Measurements from ENCODE around the gene LY6G6D.
A peak's percentile ranks its signal among the peaks of the same experiment; 100 is the strongest.

LY6G6D gene

GRCh38 chr6:31711233-31711632 lies 3.9 kb upstream of the LY6G6D start:
- H3K4me3 ChIP-seq (ENCODE audit: insufficient read length, low read depth), result no peak overlapping the region
- TF ChIP-seq SUZ12 (IDR thresholded peaks at IDR 0.05; ENCODE audit: extremely low read depth, insufficient read depth, insufficient read length) (no peak), YY1 (IDR thresholded peaks at IDR 0.05; ENCODE audit: insufficient read depth, insufficient read length) (no peak), ZNF274 (IDR thresholded peaks at IDR 0.05; ENCODE audit: low read depth, low read length) (no peak)
- H3K4me1 ChIP-seq (ENCODE audit: insufficient read depth, insufficient read length), result peaks cover 6% of the 10 kb centered on the region
- no peaks in the 10 kb centered on the region for H3K27me3 ChIP-seq (ENCODE audit: insufficient read depth, insufficient read length)
- no peaks in the 10 kb centered on the region for H3K36me3 ChIP-seq (ENCODE audit: insufficient read depth, insufficient read length, low read length)
- H3K9me3 ChIP-seq (ENCODE audit: insufficient read depth, low read length), result no peaks in the 10 kb centered on the region
- H3K9ac ChIP-seq (ENCODE audit: insufficient read length, low read depth), result no peak overlapping the region
- no peak for DNase-seq (ENCODE audit: low read depth, low spot score)

DNA sequence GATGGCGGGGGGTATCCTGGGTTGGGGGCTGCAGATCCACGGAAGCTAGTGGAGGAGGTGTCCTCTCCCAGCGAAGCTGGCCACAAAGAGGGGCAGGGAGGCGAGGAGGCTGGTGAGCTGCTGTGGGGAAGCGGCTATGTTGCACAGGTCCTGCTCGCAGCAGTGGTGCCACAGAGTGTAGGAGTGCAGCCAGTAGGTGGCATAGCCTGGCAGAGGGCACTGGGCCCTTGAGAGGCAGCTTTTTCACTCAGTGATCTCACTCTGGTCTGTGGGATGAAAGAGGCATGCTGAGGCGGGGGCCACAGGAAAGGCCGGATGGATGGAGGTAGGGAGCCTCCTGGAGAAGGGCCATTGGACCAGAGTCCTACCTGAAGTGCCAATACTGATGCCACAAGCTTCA lies 2.9 kb upstream of the LY6G6D start:
- Histone ChIP-seq H3K9ac (ENCODE audit: insufficient read length, low read depth) (no peak overlapping the region), H3K4me1 (ENCODE audit: insufficient read depth, insufficient read length) (peaks cover 6% of the 10 kb centered on the region), H3K9me3 (ENCODE audit: insufficient read depth, low read length) (no peaks in the 10 kb centered on the region), H3K27me3 (ENCODE audit: insufficient read depth, insufficient read length) (no peaks in the 10 kb centered on the region), H3K4me3 (ENCODE audit: insufficient read length, low read depth) (no peak overlapping the region), H3K36me3 (ENCODE audit: insufficient read depth, insufficient read length, low read length) (no peaks in the 10 kb centered on the region)
- no peak for TF ChIP-seq ZNF274 (IDR thresholded peaks at IDR 0.05; ENCODE audit: low read depth, low read length)
- TF ChIP-seq SUZ12 (IDR thresholded peaks at IDR 0.05; ENCODE audit: extremely low read depth, insufficient read depth, insufficient read length), result no peak
- TF ChIP-seq YY1 (IDR thresholded peaks at IDR 0.05; ENCODE audit: insufficient read depth, insufficient read length), result no peak
- DNase-seq (ENCODE audit: low read depth, low spot score), result no peak

GRCh38 chr6:31713465-31713864 lies 1.7 kb upstream of the LY6G6D start:
- no peaks in the 10 kb centered on the region for H3K9me3 ChIP-seq (ENCODE audit: insufficient read depth, low read length)
- peaks cover 6% of the 10 kb centered on the region for H3K4me1 ChIP-seq (ENCODE audit: insufficient read depth, insufficient read length)
- DNase-seq (ENCODE audit: low read depth, low spot score), result no peak
- H3K9ac ChIP-seq (ENCODE audit: insufficient read length, low read depth), result no peak overlapping the region
- TF ChIP-seq YY1 (IDR thresholded peaks at IDR 0.05; ENCODE audit: insufficient read depth, insufficient read length) (no peak), SUZ12 (IDR thresholded peaks at IDR 0.05; ENCODE audit: extremely low read depth, insufficient read depth, insufficient read length) (no peak), ZNF274 (IDR thresholded peaks at IDR 0.05; ENCODE audit: low read depth, low read length) (no peak)
- H3K36me3 ChIP-seq (ENCODE audit: insufficient read depth, insufficient read length, low read length), result no peaks in the 10 kb centered on the region
- H3K4me3 ChIP-seq (ENCODE audit: insufficient read length, low read depth), result no peak overlapping the region
- H3K27me3 ChIP-seq (ENCODE audit: insufficient read depth, insufficient read length), result no peaks in the 10 kb centered on the region

DNA sequence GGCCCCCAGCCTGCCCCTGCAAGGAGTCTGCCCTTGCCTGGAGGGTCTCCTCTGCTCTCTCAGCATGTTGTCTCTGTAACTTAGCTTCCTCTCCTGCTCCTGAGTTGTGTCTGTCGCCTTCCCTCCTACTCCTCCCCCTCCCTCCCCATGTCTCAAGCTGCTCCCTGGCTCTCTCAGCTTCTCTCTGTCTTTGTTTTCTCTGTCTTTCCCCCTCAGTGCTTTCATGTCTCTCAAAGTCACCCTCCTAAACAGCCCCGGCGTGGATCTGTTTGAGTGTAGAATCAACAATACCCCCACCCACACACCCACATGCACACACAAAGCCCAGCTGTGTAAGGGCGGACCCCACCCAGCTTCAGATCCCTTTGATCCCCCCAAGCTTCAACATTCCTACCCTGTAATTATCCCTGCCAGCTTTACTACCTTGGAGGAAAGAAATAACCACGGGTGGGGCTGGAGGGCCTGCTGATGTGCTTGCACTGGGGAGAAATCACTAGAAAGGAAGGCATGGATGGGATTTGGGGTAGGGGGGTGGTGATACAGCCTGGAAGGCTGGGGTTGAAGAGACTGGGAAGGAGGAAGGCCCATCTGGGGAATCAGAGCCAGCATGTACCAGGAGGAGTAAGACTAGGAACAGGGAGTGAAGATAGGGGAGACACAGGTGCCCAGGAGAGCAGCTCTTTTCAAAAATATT lies 1.0 kb upstream of the LY6G6D start:
- TF ChIP-seq ZNF274 (IDR thresholded peaks at IDR 0.05; ENCODE audit: low read depth, low read length), result no peak
- no peak for TF ChIP-seq YY1 (IDR thresholded peaks at IDR 0.05; ENCODE audit: insufficient read depth, insufficient read length)
- no peak for TF ChIP-seq SUZ12 (IDR thresholded peaks at IDR 0.05; ENCODE audit: extremely low read depth, insufficient read depth, insufficient read length)
- Histone ChIP-seq H3K9ac (ENCODE audit: insufficient read length, low read depth) (peak overlapping the region; percentile 32), H3K9me3 (ENCODE audit: insufficient read depth, low read length) (no peaks in the 10 kb centered on the region), H3K36me3 (ENCODE audit: insufficient read depth, insufficient read length, low read length) (no peaks in the 10 kb centered on the region), H3K4me3 (ENCODE audit: insufficient read length, low read depth) (no peak overlapping the region), H3K4me1 (ENCODE audit: insufficient read depth, insufficient read length) (peaks cover 6% of the 10 kb centered on the region), H3K27me3 (ENCODE audit: insufficient read depth, insufficient read length) (no peaks in the 10 kb centered on the region)
- no peak for DNase-seq (ENCODE audit: low read depth, low spot score)

DNA sequence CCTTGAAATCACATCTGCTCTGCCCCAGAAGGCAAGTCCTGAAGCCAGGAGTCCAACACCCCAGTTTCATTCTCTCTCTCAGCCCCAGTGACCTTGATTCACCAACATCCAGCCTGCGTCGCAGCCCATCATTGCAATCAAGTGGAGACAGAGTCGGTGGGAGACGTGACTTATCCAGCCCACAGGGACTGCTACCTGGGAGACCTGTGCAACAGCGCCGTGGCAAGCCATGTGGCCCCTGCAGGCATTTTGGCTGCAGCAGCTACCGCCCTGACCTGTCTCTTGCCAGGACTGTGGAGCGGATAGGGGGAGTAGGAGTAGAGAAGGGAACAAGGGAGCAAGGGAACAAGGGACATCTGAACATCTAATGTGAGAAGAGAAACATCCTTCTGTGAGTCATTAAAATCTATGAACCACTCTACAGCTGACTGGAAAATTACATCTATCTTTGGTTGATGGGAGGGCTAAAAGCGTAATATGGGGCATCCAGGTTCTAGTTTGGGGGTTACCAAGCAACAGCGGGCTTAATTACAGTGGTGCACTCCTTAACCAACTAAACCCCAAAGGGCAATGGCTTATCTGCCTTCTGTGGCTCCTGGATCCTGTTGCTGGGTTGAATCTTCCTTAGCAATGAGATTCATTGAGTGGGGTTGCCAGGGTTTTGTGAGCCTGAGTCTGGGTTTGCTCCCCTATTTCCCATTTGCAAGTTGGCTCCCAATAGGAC lies 2.5 kb downstream of the LY6G6D start:
- no peaks in the 10 kb centered on the region for H3K27me3 ChIP-seq (ENCODE audit: insufficient read depth, insufficient read length)
- no peaks in the 10 kb centered on the region for H3K36me3 ChIP-seq (ENCODE audit: insufficient read depth, insufficient read length, low read length)
- H3K9me3 ChIP-seq (ENCODE audit: insufficient read depth, low read length), result no peaks in the 10 kb centered on the region
- no peak for TF ChIP-seq YY1 (IDR thresholded peaks at IDR 0.05; ENCODE audit: insufficient read depth, insufficient read length)
- no peak for TF ChIP-seq SUZ12 (IDR thresholded peaks at IDR 0.05; ENCODE audit: extremely low read depth, insufficient read depth, insufficient read length)
- no peak for TF ChIP-seq ZNF274 (IDR thresholded peaks at IDR 0.05; ENCODE audit: low read depth, low read length)
- DNase-seq (ENCODE audit: low read depth, low spot score), result no peak
- peaks cover 6% of the 10 kb centered on the region for H3K4me1 ChIP-seq (ENCODE audit: insufficient read depth, insufficient read length)
- no peak overlapping the region for H3K4me3 ChIP-seq (ENCODE audit: insufficient read length, low read depth)
- no peak overlapping the region for H3K9ac ChIP-seq (ENCODE audit: insufficient read length, low read depth)

DNA sequence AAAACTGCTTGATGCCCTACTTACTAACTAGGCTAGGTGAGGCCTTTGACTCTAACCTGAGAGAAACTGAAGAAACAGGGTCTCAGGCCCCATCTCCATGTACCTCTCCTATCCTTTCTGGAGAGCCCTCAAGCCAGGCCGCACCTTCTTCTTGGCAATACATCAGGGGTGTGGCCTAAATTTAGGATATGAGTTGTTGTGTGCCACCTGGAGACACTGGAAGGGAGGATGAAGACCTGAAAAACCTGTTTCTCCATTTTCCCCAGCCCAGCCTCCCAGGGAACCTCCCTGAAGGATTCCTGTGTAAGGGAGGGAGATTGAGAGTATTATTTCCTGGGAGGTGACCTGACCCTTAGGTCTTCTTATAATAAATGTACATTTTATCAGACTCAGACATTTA lies 3.1 kb downstream of the LY6G6D start:
- peaks cover 6% of the 10 kb centered on the region for H3K4me1 ChIP-seq (ENCODE audit: insufficient read depth, insufficient read length)
- no peak overlapping the region for H3K9ac ChIP-seq (ENCODE audit: insufficient read length, low read depth)
- no peaks in the 10 kb centered on the region for H3K9me3 ChIP-seq (ENCODE audit: insufficient read depth, low read length)
- DNase-seq (ENCODE audit: low read depth, low spot score), result no peak
- no peaks in the 10 kb centered on the region for H3K27me3 ChIP-seq (ENCODE audit: insufficient read depth, insufficient read length)
- TF ChIP-seq YY1 (IDR thresholded peaks at IDR 0.05; ENCODE audit: insufficient read depth, insufficient read length) (no peak), SUZ12 (IDR thresholded peaks at IDR 0.05; ENCODE audit: extremely low read depth, insufficient read depth, insufficient read length) (no peak), ZNF274 (IDR thresholded peaks at IDR 0.05; ENCODE audit: low read depth, low read length) (no peak)
- H3K4me3 ChIP-seq (ENCODE audit: insufficient read length, low read depth), result no peak overlapping the region
- no peaks in the 10 kb centered on the region for H3K36me3 ChIP-seq (ENCODE audit: insufficient read depth, insufficient read length, low read length)

DNA sequence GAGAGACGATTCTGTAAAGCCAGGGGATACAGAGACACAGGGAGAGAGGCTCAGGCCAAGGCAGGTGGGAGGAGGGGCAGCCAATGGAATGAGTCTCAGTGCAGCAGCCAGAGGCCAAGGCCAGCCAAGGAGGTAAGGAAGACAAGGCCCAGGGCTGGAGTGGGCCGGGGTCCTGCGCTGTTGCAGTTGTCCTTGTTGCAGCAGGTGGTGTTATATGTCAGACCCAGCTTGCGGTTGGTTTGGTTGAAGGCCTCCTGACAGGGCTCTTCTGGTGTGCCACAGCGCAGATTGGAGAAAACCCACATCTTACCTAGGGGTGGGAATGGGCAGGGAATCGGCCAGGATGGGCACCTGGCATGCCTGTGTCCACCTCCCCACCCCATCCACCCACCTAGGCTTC lies 3.9 kb downstream of the LY6G6D start:
- peaks cover 6% of the 10 kb centered on the region for H3K4me1 ChIP-seq (ENCODE audit: insufficient read depth, insufficient read length)
- TF ChIP-seq SUZ12 (IDR thresholded peaks at IDR 0.05; ENCODE audit: extremely low read depth, insufficient read depth, insufficient read length) (no peak), ZNF274 (IDR thresholded peaks at IDR 0.05; ENCODE audit: low read depth, low read length) (no peak), YY1 (IDR thresholded peaks at IDR 0.05; ENCODE audit: insufficient read depth, insufficient read length) (no peak)

More for the DNA sequence above, 3.9 kb downstream of the LY6G6D start:
- no peak for DNase-seq (ENCODE audit: low read depth, low spot score)
- H3K9me3 ChIP-seq (ENCODE audit: insufficient read depth, low read length), result no peaks in the 10 kb centered on the region
- no peak overlapping the region for H3K4me3 ChIP-seq (ENCODE audit: insufficient read length, low read depth)
- H3K9ac ChIP-seq (ENCODE audit: insufficient read length, low read depth), result no peak overlapping the region
- no peaks in the 10 kb centered on the region for H3K27me3 ChIP-seq (ENCODE audit: insufficient read depth, insufficient read length)
- H3K36me3 ChIP-seq (ENCODE audit: insufficient read depth, insufficient read length, low read length), result peaks cover under 1% of the 10 kb centered on the region

Data from NT2/D1 (cell line).